Esophagus squamous epithelium (tissue), 5 donors: ENCODE data around the gene TSHZ2. TPM values are rescaled to one million over a fixed set of nuclear protein-coding genes. Genes with fewer than 3 reads are reported as not detected.
A peak's percentile ranks its signal among the peaks of the same experiment; 100 is the strongest.

Experiments
- DNase-seq: peaks from one replicate; lab custom pipeline; 2025; lab: John Stamatoyannopoulos, UW
- H3K27ac ChIP-seq, 4 donors: fragments of 200-600 bp; sonication (generic); one replicate each; pipeline ENCODE4 v1.5.1; 2016 to 2019; ENCODE audit warnings: mild to moderate bottlenecking in 1 of 4
- H3K27me3 ChIP-seq, 4 donors: fragments of 200-600 bp; sonication (generic); 1 replicate in 3 of 4; 2 replicates in 1 of 4; pipeline versions ENCODE4 v1.5.1 to v1.6.0; 2017 to 2021; ENCODE audit warnings: antibody characterized with exemption in 1 of 4
- H3K36me3 ChIP-seq, 3 donors: fragments of 200-600 bp; sonication (generic); one replicate each; pipeline ENCODE4 v1.5.1; 2016 to 2019
- H3K4me1 ChIP-seq, 3 donors: fragments of 200-600 bp; sonication (generic); one replicate each; pipeline ENCODE4 v1.5.1; 2017 to 2019
- H3K4me3 ChIP-seq, 4 donors: fragments of 200-600 bp; sonication (generic); 1 replicate in 3 of 4; 2 replicates in 1 of 4; pipeline ENCODE4 v1.5.1; 2016 to 2019; ENCODE audit warnings: mild to moderate bottlenecking in 2 of 4, moderate library complexity in 1 of 4
- H3K9me3 ChIP-seq, 3 donors: fragments of 200-600 bp; sonication (generic); one replicate each; pipeline ENCODE4 v1.5.1; 2016 to 2019
- CTCF ChIP-seq, 6 experiments: fragments of 450-650 bp in 4 of 6; fragments of 200-600 bp in 2 of 6; sonication (generic) in 2 of 6; IDR thresholded peaks; one replicate each; pipeline ENCODE4 v1.5.1; 2016 to 2019; ENCODE audit warnings: antibody characterized with exemption in 6 of 6, mild to moderate bottlenecking in 4 of 6, moderate library complexity in 4 of 6
- POLR2A ChIP-seq, 4 donors: fragments of 450-650 bp; IDR thresholded peaks; one replicate each; pipeline ENCODE4 v1.6.1; 2017; ENCODE audit warnings: antibody characterized with exemption in 4 of 4, mild to moderate bottlenecking in 4 of 4, moderate library complexity in 3 of 4
- WGBS, 2 donors: methylation state at CpG; one replicate each; pipeline ENCODE4 v1.1.5; 2018; 5-methylcytosine and 5-hydroxymethylcytosine counted together
- intact Hi-C: fragments of 100-400 bp; cut with DNase I; formaldehyde crosslinking; loops from one replicate; pipeline ENCODE4 v1.15.0; 2022
- total RNA-seq, 4 donors: library from RNA; depleted of rRNA; stranded (reverse); fragments of >200 nt; gene quantifications; one replicate each; pipeline ENCODE4 v1.1.0, GENCODE V29; 2016
- donor health status: DM: yes; HTN: yes; CAD: no.

Gene TSHZ2
- total RNA-seq, 4 donors from 2014 or later, result 4.7 to 22.0 (median 12.9) TPM

DNA sequence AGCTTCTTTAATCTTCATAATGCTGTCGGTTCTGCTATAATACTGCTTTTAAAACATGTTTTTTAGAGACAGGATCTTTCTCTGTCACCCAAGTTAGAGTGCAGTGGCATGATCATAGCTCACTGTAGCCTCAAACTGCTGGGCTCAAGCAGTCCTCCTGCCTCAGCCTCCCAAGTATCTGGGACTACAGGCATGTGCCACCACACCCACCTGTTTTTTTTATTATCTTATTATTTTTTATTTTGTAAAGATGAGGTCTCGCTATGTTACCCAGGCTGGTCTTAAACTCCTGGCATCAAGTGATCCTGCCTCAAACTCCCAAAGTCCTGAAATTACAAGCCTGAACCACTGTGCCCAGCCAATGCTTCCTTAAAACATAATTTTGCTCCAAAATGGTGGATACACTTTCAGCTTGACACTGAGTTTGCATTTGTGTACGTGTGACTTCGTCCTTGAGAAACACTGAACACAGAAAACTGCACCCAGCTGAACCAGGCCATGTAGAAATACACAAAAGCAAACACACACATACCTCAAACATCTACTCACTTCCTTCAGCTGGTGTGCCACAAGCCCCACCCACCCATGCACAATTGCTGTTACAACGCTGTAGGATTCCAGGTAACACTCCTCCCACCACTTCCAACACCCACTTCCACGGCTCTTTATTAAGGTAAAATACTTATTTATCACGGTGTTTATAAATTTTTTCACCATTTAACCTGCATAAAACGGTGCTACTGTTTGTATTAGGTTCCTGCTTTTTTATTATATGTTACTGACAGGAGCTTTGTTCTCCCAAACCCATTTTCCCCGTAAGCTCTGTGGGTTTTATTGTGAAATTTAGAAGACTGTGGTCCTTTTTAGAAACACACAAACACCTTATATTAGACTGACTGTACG, 109.1 kb downstream of the TSHZ2 start:
- TF ChIP-seq CTCF (IDR thresholded peaks at IDR 0.05) (no peak), POLR2A (IDR thresholded peaks at IDR 0.05) (no peak)
- WGBS, 2 donors, result 47 to 55% methylated on average over 10 of the region's 10 CpGs
- Histone ChIP-seq H3K27me3 (no peaks in the 10 kb centered on the region), H3K36me3 (no peaks in the 10 kb centered on the region), H3K27ac (peak overlapping the region; percentile 35 to 71 (median 56)), H3K4me3 (no peak overlapping the region), H3K4me1 (peaks cover 0 to 45% (median 4%) of the 10 kb centered on the region in 3 donors), H3K9me3 (no peaks in the 10 kb centered on the region)
- no peak for DNase-seq
- intact Hi-C loops, result no loop called here

GRCh38 chr20:53081916-53082863, 110.0 kb downstream of the TSHZ2 start:
- DNase-seq, result no peak
- Histone ChIP-seq H3K9me3 (no peaks in the 10 kb centered on the region), H3K27me3 (no peaks in the 10 kb centered on the region), H3K4me3 (no peak overlapping the region), H3K4me1 (peaks cover 0 to 36% (median 3%) of the 10 kb centered on the region in 3 donors), H3K27ac (peak overlapping the region in 3 of 4 donors; percentile 15 to 71 (median 35)), H3K36me3 (no peaks in the 10 kb centered on the region)
- intact Hi-C loops, result no loop called here
- WGBS, 2 donors, result 74 to 79% methylated on average over 10 of the region's 10 CpGs
- TF ChIP-seq CTCF (IDR thresholded peaks at IDR 0.05) (no peak), POLR2A (IDR thresholded peaks at IDR 0.05) (no peak)

GRCh38 chr20:53083411-53083810, 111.3 kb downstream of the TSHZ2 start:
- WGBS, 2 donors, result 81 to 86% methylated on average over 7 of the region's 7 CpGs
- H3K27ac ChIP-seq, result no peak overlapping the region
- H3K27me3 ChIP-seq, result no peaks in the 10 kb centered on the region
- no peaks in the 10 kb centered on the region for H3K9me3 ChIP-seq
- peaks cover 0 to 24% (median 0%) of the 10 kb centered on the region in 3 donors for H3K4me1 ChIP-seq
- no peak overlapping the region for H3K4me3 ChIP-seq
- H3K36me3 ChIP-seq, result no peaks in the 10 kb centered on the region
- intact Hi-C loops, result no loop called here
- TF ChIP-seq CTCF (IDR thresholded peaks at IDR 0.05), result no peak
- TF ChIP-seq POLR2A (IDR thresholded peaks at IDR 0.05), result no peak
- no peak for DNase-seq

DNA sequence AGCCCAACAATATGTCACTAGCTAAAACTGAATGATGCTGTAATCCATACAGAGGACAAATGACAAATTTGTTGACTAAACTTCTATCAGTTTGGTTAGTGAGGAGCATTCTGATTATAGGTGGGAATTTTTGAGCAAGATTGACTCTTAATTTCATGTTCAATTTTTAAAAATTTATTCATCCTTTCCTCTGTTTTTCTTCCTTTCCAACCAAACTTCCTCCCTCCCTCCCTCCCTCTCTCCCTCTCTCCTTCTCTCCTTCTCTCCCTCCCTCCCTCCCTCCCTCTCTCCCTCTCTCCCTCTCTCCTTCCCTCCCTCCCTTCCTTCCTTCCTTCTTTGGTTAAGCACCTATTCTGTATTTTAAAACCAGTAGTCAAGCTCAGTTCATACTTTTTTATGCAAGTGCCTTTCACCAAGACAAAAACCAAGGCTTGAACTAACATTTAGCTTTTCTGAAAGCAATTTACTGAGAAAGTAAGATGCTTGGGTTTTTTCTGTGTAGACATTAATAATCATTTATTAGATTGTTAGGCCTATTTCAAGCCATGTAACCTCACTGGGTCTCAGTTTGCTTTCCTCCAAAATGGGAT, 112.3 kb downstream of the TSHZ2 start:
- Histone ChIP-seq H3K4me1 (peaks cover 0 to 19% (median 0%) of the 10 kb centered on the region in 3 donors), H3K36me3 (no peaks in the 10 kb centered on the region), H3K9me3 (no peaks in the 10 kb centered on the region), H3K27ac (no peak overlapping the region), H3K27me3 (no peaks in the 10 kb centered on the region), H3K4me3 (no peak overlapping the region)
- no peak for TF ChIP-seq POLR2A (IDR thresholded peaks at IDR 0.05)
- TF ChIP-seq CTCF (IDR thresholded peaks at IDR 0.05), result no peak
- intact Hi-C loops, result no loop called here
- DNase-seq, result no peak
